ENCODE measurements around the gene PNRC2.

DNA sequence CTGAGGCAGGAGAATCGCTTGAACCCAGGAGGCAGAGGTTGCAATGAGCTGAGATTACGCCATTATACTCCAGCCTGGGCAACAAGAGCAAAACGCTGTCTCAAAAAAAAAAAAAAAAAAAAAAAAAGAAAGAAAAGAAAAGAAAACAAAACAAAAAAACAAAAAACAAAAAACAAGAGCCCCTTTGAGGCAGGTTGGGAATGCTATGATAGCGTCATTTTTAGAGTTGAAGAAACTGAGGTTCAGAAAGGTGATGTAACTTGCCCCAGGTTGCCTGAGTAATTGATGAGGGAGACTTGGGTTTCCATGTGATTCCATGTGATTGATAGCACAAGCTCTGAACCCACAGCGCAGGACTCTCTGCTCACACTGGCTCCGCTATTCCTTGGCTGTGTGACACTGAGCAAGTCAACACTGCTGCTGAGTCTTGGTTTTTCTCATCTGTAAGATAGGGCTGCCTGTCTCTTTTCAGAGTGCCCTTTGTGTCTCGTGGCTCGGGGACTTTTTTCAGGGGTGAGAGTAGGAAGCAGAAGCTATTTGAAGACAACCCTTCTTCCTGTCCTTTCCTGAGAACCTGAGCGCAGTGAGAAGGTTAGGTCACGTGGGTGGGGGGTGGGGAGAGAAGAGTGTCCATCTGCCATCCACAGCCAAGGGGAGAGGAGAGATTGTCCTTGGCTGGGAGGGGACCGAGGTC lies 48.9 kb upstream of the PNRC2 start:
- TF ChIP-seq POLR2A (IDR thresholded peaks at IDR 0.05) (no peak), CTCF (IDR thresholded peaks at IDR 0.05) (no peak)
